ENCODE measurements around the gene SATB1. TPM values are rescaled to one million over a fixed set of nuclear protein-coding genes. Genes with fewer than 3 reads are reported as not detected.

The SATB1 gene
- total and polyA plus RNA-seq, 2 experiments from 2014 or later, result 17.4 to 28.9 TPM

GRCh38 chr3:18366258-18366657 is 58.9 kb downstream of the SATB1 start (continued):
- TF ChIP-seq ZNF462 (CRISPR knock-in tag; IDR thresholded peaks at IDR 0.05), result no peak
- TF ChIP-seq EZH2 (IDR thresholded peaks at IDR 0.05; ENCODE audit: low read depth, unreplicated experiment), result no peak
- no peak for TF ChIP-seq NANOG (IDR thresholded peaks at IDR 0.05; ENCODE audit: borderline replicate concordance)
- TF ChIP-seq ZNF114 (CRISPR knock-in tag; IDR thresholded peaks at IDR 0.05), result no peak
- no peak for TF ChIP-seq STAT1 (IDR thresholded peaks at IDR 0.05; ENCODE audit: unreplicated experiment)

- no peaks in the 10 kb centered on the region for H3F3A ChIP-seq (replicated peaks; ENCODE audit: low read depth)
- no peak overlapping the region for H3K4me3 ChIP-seq
- no peaks in the 10 kb centered on the region for H3K9me2 ChIP-seq (ENCODE audit: insufficient read depth)
- Mint-ChIP-seq H3K36me3 (ENCODE audit: low read depth) (no peaks in the 10 kb centered on the region), H3K9me3 (no peaks in the 10 kb centered on the region), H3K4me1 (peaks cover 24% of the 10 kb centered on the region), H3K27me3 (ENCODE audit: insufficient read depth, low read depth, poor library complexity) (no peaks in the 10 kb centered on the region), H3K27ac (0 out of 2 replicates have a peak overlapping the region, but pooled peaks have one; percentile 64), H3K4me3 (no peak overlapping the region)
- no peaks in the 10 kb centered on the region for H3K36me3 ChIP-seq (ENCODE audit: insufficient read depth)
- no peaks in the 10 kb centered on the region for H4K20me1 ChIP-seq (replicated peaks; ENCODE audit: insufficient read depth)
- H3K79me2 ChIP-seq (replicated peaks; ENCODE audit: insufficient read depth), result no peaks in the 10 kb centered on the region
- ATAC-seq, result peak; percentile 66
- no peak for DNase-seq (ENCODE audit: low spot score)
- TF ChIP-seq ETS1 (IDR thresholded peaks at IDR 0.05), result no peak
- 0 out of 4 replicates have a peak, but pooled peaks of 1 of the 2 experiments have one; percentile 17 for TF ChIP-seq CTCF (conservative IDR thresholded peaks at IDR 0.05; ENCODE audit: low read depth in 2 of 2)
- H2AFZ ChIP-seq, result no peak overlapping the region
- peaks cover 18% of the 10 kb centered on the region for H3K4me1 ChIP-seq (ENCODE audit: insufficient read depth)
- no peak overlapping the region for H3K27ac ChIP-seq (ENCODE audit: low read depth)
- no peaks in the 10 kb centered on the region for H3K27me3 ChIP-seq (ENCODE audit: insufficient read depth)
- H3K4me2 ChIP-seq, result no peak overlapping the region
Observed at GRCh38 chr3:18363338-18363737, 61.8 kb downstream of the SATB1 start.
